IPS-NIHi11 (cell line): ENCODE measurements around the gene HOXB1.
"Not testable (repeated sequence)": the region's sequence is repeated elsewhere in the genome, so short reads cannot be mapped to it uniquely, and the experiment has no call there.

Source experiments
- DNase-seq: peaks from one replicate; pipeline ENCODE4 v3.0.0; 2012; ENCODE audit warnings: mixed read lengths, low spot score

Gene HOXB1

DNA sequence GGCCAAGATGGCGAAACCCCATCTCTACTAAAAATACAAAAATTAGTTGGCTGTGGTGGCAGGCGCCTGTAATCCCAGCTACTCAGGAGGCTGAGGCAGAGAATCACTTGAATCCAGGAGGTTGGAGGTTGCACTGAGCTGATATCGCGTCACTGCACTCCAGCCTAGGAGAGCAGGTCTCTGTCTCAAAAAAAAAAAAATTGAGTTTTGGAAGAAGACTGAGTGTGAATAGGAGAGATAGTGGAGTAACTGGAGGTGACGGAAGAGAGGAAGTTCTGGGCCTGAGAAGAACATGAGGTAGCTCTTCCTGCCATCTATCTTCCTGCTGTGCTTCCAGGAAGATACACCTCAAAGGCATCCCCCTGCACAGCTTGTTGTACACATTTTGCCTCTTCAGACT, 11.4 kb downstream of the HOXB1 start:
- DNase-seq = no peak

DNA sequence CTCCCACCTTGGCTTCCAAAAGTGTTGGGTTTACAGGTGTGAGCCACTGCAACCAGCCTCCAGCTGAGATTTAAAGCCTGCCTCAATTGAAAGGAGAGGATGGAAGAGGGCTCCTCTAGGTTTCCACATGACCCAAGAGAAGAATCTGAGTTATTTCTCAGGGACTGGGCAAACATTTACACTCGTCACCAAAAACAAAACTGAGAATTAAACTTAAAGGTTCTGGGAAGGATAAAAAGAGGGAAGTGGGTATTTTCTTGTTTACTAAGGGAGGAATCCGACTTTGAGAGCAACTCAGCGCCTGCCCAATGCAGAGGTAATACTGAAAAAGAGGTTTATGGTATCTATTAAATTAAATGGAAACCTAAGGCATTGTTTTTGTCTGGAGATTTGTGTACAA, 13.3 kb downstream of the HOXB1 start:
- no peak for DNase-seq

DNA sequence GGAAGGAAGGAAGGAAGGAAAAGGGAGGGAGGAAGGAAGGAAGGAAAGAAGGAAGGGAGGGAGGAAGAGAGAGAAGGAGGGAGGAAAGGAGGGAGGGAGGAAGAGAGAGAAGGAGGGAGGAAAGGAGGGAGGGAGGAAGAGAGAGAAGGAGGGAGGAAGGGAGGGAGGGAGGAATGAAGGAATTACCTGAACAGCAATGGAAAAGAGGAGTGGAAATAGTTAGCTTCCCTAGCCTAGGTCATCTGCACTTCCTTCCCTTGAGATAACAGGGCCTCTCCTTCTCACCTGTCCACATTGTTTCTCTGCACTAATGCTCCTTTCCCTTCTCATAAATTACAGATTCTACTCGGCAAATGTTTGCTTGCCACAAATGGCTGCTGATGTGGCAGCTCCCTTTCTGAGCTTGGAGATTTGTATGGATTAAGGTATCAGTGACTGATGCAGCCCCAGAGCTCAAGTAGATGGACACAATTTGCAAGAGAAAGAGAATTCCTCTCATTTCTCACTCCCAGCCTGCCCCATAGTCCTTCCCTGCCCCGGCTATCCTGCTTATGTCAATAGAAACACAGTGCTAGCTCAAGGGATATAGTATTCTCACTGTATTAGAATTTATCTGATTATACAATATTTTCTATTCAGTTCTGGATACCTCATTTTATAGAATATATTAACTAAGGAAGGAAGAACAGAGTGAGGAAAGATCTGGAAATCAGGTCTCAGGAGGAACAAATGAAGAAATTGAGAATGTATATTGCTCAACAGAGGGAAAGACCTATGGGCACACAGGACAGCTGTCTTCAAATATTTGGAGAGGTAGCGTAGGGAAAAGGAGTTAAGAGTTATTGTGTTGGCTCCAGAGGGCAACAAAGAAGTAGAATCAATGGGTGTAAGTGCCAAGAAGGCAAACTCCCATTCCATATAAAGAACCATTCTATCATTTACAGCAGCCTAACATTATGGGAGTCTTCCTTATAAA, 14.6 kb downstream of the HOXB1 start:
- peak; percentile 45 for DNase-seq

DNA sequence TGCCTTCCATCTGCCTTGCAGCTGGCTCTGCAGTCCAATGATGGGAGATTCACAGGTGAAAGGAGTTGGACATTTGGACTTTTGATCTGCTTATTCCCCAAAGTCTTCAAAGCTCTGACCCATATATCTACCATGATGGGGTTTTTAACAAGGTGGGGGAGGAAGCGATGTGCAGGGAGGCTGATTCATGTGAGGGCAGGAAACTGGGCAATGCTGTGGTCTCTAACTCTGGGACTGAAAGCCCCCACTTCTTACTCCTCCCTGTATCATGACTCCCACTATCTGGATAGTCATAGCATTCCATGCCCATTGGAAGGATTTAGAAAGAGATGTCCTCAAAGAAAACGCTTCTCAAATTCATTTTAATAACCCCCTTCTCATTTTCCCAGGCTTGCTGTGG, 16.3 kb downstream of the HOXB1 start:
- DNase-seq = no peak

DNA sequence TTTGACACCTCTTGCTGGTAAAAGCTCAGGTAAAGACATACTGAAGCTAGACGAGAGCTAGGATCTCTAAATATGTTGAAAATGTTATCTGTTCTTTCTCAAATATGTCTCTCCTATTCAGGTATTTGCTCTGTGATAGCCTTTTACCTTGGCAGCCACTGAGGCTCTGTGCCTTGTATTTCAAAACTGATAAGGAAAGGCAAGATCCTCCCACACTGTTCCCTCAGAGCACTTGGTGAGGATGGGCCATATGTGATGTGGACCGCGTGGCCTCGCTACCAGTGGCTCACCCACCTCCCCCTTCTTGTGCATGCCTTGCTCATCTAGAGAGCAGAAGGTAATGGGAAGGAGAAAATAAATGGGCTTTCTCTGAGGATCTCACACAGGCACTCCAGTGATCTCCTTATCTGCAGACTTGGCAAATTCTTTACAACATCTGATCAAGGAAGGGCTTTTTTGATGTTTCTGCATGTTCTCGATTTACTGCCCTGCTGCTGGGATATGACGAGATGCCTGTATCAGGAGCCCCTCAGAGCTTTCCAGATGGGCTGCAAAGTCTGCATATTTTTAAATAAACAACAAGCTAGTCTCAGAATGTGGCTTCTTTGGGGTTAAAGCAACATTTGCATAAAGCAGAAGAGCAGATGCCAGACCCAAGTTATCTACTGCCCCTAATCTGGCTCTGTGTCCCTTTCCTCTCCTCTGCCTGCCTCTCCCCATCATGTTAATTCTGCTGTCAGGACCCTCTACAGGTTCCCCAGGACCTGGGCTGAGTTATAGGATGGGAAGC, 16.9 kb downstream of the HOXB1 start:
- DNase-seq = no peak

DNA sequence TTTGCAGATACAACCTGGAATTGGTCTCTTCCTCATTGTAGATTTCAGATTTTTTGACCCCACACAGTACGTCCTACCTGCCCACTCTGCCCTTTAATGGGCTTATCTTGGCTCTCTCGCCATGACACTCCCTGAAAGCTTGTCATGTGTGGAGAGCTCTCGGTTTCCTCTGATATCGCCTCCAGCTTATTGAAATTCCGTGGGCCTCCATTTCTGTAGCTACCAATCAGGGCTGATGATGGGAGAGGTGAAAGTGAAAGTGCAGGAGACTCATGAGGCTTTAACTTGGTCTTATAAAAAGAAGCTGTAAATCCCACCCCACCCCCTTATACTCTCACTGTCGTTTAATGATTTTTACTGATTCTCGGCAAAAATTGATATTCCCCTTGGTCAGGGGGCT, 17.7 kb downstream of the HOXB1 start:
- no peak for DNase-seq

DNA sequence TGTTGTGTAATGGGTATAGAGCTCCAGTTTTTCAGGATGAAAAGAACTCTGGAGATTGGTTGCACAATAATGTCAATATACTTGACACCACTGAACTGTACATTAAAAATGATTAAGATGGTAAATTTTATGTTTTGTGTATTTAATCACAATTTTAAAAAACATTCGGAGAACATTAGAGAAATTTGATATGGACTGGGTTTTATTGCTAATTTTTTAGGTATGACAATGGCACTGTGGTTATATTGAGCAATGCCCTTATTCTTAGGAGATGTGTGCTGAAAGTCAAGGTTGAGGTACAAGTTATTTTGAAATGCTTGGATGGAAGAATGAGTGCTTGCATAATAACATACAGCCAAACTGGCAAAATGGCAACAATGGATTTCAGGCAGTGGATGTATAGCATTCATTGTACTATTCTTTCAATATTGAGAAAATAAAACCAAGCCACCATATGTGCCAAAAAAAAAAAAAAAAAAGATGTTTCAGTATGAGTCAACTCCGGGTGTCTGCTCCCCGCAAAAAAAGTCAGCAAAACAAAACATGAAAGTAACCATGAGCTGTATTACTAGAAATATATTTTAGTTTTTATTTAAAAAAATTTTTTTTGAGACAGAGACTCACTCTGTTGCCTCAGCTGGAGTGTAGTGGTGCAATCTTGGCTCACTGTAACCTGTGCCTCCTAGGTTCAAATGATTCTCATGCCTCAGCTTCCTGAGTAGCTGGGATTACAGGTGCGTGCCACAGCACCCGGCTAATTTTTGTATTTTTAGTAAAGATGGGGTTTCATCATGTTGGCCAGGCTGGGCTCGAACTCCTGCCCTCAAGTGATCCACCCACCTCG, 19.8 kb downstream of the HOXB1 start:
- DNase-seq = no peak

DNA sequence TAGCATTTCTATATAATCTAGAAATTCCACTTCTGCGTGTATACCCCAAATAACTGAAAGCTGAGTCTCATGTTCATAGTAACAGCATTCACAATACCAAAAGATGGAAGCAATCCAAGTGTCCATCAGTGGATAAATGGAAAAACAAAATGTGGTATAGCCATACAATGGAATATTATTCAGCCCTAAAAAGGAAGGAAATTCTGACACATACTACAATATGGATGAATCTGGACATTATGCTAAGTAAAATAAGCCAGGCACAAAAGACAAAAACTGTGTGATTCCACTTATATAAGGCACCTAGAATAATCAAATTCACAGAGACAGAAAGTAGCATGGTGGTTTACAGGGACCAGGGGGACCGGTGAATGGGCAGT, 20.4 kb downstream of the HOXB1 start:
- DNase-seq = no peak

DNA sequence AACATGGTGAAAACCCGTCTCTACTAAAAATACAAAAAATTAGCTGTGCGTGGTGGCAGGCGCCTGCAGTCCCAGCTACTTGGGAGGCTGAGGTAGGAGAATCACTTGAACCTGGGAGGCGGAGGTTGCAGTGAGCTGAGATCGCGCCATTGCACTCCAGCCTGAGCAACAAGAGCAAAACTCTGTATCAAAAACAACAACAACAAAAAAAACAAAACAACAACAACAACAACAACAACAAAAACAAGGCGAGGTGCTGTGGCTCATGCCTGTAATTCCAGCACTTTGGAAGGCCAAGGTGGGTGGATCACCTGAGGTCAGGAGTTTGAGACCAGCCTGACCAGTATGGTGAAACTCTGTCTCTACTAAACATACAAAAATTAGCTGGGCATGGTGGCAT, 21.1 kb downstream of the HOXB1 start:
- DNase-seq = not testable (repeated sequence)

DNA sequence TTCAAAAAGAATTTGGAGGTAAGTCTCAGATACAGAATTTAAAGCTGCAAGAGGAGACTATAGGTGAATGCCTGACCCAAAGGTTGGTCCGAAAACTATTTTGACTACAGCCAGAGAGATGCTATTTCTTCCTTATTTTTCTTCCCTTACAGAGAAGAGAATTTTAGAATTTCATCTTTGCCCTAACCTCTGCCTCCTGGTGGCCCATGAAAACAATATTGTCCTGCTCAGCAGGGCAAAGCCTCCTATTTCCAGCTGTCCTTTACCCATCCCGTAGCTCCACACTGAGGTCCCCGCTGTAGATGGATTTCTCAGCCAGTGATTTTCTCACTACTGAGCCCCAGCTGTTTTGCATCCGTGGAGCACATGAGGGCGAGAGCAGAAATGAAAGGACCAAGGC, 24.6 kb downstream of the HOXB1 start:
- no peak for DNase-seq

DNA sequence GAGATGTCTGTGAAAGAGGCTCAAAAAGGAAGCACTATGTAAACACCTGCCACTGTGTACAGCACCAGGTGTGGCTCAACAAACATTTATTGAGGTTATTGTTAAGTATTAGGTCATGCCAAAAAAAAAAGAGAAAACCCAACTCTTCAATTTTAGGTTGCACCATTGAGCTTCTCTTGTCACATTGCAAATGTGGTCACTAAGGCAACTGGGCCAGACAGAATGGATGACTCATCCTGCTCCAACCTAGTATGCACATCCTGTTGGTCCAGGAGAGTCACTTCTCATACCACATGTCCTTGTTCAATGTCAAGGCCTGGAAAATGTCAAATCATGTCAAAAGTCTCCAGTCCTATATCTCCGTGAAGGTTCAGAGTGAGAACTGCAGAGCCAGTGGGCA, 25.0 kb downstream of the HOXB1 start:
- DNase-seq = no peak

DNA sequence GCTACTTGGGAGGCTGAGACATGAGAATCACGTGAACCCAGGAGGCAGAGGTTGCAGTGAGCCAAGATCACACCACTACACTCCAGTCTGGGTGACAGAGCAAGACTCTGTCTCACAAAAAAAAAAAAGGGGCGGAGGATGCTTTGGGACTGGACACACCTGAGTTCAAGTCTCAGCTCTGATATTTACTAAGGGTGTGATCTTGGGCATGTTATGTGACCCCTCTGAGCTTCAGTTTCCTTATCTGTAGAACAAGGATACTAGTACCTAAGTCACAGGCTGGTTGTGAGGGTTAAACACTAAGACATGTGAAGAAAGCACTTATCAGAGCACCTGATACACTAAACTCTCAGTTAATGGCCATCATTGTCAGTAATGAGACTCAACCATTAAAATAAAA, 25.9 kb downstream of the HOXB1 start:
- DNase-seq = no peak

DNA sequence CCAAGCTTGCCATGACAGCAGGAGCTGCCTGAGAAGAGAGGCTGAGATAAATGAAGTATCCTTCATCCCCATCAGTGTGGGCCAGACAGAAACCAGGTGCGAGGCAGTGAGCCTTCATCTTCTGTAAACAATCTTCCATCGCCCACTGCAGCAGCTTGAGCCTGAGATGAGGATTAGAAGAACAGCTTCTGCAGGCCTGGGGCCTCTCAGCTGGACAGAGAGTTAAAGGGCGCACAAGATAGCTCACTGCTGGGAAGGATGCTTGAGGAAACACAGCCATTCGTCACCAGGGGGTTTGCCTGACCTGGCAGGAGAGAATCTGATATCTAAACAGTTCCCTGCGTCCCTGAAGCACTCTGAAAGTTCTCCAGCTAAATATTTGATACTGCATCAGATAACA, 27.1 kb downstream of the HOXB1 start:
- no peak for DNase-seq

DNA sequence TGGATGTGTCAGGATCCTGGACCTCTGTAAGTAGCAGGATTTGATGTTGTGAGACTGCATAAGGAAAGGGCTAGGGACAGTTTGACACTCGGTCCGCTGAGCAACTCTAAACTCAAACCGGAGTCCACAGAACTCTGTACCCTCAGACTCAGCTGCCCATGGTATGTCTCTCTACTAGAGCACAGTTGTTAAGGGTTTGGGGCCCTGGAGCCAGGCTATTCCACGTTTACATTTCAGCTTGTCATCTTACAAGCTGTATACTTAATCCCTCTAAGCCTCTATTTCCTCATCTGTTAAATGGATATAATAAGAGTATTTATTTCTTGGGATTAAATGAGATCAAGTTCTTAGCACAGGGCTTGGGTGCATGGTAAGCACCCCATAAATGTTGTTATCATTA, 27.9 kb downstream of the HOXB1 start:
- no peak for DNase-seq

DNA sequence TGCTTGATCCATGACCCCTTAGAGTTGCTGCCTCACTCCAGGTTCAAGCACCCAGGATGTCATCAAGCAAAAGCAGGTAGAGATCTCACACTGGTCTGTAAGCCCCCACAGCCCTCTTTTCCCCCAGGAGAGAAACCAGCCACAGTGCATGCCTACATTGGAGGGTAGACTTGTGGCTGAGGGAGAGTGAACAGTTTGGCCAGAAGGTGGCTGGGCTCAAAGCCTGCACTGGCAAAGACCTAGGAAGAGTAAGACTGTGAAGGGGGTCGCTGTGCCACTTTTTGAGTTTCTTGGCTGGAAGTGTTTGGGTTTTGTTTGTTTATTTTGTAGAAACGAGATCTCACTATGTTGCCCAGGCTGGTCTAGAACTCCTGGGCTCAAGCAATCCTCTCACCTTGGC, 28.5 kb downstream of the HOXB1 start:
- DNase-seq = no peak

DNA sequence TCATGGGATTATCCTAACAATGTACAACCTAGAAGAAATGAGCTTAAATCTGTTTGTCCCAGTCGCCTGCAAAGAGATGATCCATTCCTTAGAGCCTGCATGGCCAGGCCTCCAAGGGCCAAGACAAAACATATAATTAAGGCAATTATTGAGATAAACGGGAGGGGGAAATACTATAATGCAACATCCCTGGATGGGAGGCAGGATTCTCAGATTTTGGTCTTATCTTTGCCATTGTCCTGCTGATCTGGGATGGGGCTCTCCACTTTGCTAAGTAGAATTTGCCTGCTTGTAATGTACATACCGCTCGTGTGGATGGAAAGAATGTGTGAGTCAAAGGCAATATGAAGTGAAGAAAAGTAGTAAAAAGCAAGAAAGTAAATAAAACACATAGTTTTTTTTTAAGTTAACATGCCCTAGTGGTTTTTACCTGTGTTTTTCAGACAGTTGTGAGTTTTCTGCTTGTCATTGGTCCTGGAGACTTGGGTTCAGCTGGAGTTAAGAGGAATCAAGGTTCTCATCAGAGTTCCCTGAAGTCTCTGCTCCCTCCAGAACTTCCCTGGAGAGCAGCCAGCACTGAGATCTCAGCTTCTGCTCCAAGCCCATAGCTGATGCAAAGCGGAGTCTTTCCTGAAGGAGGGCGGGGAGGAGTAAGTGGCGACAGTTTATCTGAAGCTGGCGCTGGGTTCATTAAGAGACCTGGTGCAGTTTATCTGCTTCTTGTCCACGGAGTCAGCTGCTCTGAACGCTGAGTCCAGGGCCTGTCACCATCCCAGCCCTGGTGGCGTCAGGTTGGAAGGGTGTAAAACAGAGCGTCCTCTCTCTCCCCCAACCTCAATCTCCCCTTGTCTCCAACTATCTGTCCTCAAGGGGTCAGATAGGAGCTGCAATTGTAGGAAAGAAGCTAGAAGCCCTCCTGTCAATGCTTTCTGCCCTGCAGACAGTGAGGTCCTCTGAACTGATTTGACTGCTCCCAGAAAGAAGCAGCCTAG, 30.1 kb downstream of the HOXB1 start:
- no peak for DNase-seq

DNA sequence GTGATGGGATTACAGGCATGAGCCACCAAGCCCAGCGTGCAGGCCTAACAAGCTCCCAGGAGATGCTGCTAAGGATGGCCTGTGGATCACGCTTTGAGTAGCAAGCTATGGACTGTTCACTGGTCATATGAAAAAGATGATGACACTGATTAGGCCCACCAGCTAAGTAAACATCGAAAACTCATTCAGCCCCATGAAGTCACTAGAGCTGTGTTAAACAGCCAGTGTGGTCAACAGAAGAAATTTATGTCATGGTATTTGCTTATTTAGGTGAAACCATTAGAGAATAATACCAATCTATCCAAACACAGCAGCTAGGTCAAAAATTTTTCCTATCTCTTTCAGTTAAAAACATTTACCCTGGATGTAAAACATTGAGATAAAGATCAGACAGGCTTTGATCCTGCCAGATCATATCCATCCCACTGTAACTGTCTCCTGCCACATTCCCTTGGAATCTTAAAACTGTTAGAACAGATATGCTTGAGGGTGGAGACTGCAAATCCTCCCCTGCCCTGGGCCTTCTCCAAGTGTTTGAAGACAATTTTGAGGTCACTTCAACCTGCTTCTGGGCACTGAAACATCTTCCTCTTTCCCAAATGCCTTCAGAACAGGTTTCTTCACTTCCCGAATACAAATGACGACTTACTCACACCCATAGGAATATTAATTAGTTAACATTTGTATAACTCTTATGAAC, 30.9 kb downstream of the HOXB1 start:
- DNase-seq = no peak

DNA sequence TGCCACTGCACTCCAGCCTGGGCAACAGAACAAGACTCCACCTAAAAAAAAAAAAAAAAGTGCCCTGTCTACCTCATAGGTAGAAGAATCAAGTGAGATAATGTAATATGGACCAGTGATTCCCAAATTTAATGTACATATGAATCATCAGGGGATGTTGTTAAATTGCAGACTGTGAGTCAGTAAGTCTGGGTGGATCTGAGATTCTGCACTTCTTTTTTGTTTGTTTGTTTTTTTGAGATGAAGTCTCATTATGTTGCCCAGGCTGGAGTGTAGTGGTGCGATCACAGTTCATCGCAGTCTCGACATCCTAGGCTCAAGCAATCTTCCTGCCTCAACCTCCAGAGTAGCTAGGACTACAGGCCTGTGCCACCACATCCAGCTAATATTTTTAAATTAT, 31.6 kb downstream of the HOXB1 start:
- no peak for DNase-seq

DNA sequence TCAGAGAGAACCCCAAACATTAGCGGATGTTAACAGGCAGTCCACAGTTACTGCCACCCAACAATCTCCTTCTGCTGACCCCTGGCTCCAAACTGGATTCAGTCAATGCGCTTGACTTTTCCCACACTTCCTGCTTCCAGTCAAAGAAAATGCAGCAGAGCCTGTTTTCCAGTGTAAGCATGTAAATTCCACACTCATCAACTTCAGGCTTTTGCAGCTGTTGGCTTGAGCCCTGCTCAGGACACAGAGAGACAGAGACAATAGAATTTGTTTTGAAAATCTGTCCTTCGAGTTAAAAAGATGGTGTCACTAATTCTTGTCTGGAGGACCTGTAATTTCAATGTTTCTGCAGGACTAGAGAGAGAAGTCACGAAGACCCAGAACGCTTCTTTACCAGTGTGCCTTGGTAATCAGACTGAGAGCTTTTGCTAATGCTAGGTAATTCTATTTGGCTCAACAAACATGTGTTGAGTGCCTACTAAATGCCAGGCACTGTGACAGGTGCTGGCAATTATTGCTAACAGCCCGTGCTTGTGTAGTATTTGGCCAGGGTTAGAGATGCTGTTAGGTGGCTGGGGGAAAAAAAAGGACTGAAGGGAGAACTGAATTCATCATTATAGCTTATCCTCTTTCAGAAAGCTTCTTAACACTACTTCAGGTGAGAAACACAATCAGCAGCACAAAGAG, 32.5 kb downstream of the HOXB1 start:
- no peak for DNase-seq

DNA sequence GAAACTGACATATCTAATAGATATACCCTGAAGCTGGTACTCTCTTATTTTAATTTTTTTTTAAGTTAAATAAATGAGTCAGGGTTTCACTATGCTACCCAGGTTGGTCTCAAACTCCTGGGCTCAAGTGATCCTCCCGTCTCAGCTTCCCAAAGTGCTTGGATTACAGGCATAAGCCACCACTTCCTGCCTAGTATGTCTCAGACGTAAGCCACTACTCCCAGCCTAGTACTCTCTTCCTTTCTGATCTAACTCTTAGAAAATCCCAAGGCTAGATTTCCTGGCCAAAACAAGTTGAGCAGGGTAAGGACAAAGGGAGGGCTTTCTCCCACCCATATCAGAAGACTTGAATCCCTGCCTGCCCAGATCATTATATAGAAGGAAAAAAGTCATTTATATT, 33.7 kb downstream of the HOXB1 start:
- no peak for DNase-seq
